HG03060 (cell line): Measurements from ENCODE around the gene VOPP1.

ENCODE experiments used
- ATAC-seq: cut with Tn5 transposase; IDR thresholded peaks from one replicate; pipeline ENCODE4 v1.9.1; 2021; ENCODE audit warnings: low read depth, moderate number of reproducible peaks; ENCODE audit not compliant: unreplicated experiment

VOPP1 gene

GRCh38 chr7:55497521-55497920, 74.8 kb downstream of the VOPP1 start:
- no peak for ATAC-seq

GRCh38 chr7:55496906-55497305, 75.4 kb downstream of the VOPP1 start:
- no peak for ATAC-seq

- no peak for ATAC-seq
Observed at GRCh38 chr7:55494951-55495350, 77.4 kb downstream of the VOPP1 start.

GRCh38 chr7:55493408-55493807, 78.9 kb downstream of the VOPP1 start:
- no peak for ATAC-seq

GRCh38 chr7:55491346-55491745, 81.0 kb downstream of the VOPP1 start:
- no peak for ATAC-seq

- ATAC-seq = no peak
Observed at GRCh38 chr7:55490099-55490498, 82.2 kb downstream of the VOPP1 start.

GRCh38 chr7:55489552-55489951, 82.8 kb downstream of the VOPP1 start:
- ATAC-seq = no peak

- no peak for ATAC-seq
Observed at GRCh38 chr7:55488804-55489340, 83.4 kb downstream of the VOPP1 start.

- ATAC-seq = no peak
Observed at GRCh38 chr7:55488216-55488615, 84.1 kb downstream of the VOPP1 start.

GRCh38 chr7:55486991-55487390, 85.3 kb downstream of the VOPP1 start:
- no peak for ATAC-seq

GRCh38 chr7:55486192-55486590, 86.1 kb downstream of the VOPP1 start:
- ATAC-seq = no peak

GRCh38 chr7:55485501-55486191, 86.7 kb downstream of the VOPP1 start:
- no peak for ATAC-seq

GRCh38 chr7:55484834-55485233, 87.5 kb downstream of the VOPP1 start:
- no peak for ATAC-seq

GRCh38 chr7:55484241-55484640, 88.1 kb downstream of the VOPP1 start:
- no peak for ATAC-seq

- no peak for ATAC-seq
Observed at GRCh38 chr7:55483046-55483445, 89.3 kb downstream of the VOPP1 start.

- ATAC-seq = no peak
Observed at GRCh38 chr7:55481155-55481554, 91.1 kb downstream of the VOPP1 start.

GRCh38 chr7:55478700-55479099, 93.6 kb downstream of the VOPP1 start:
- ATAC-seq = no peak

GRCh38 chr7:55477781-55478374, 94.4 kb downstream of the VOPP1 start:
- ATAC-seq = no peak

- ATAC-seq = no peak
Observed at GRCh38 chr7:55476852-55477780, 95.2 kb downstream of the VOPP1 start.

- no peak for ATAC-seq
Observed at GRCh38 chr7:55475855-55476803, 96.2 kb downstream of the VOPP1 start.
